ENCODE data around the gene RAB43. TPM values are rescaled to one million over a fixed set of nuclear protein-coding genes. Genes with fewer than 3 reads are reported as not detected.

The RAB43 gene
- polyA plus RNA-seq, 2 of the 4 experiments (the other 2 are of a cell fraction) = 1.6 to 2.9 TPM

- TF ChIP-seq REST (IDR thresholded peaks at IDR 0.05) = no peak
- TF ChIP-seq PHF8 (IDR thresholded peaks at IDR 0.05; ENCODE audit: borderline replicate concordance, low read depth) = no peak
- no peak for TF ChIP-seq ELK1 (IDR thresholded peaks at IDR 0.05; ENCODE audit: low read depth, low read length)
Measured at GRCh38 chr3:129105862-129106261, 15.7 kb downstream of the RAB43 start (continued).

- Histone ChIP-seq H3K4me2 (no peak overlapping the region), H3K4me3 (no peak overlapping the region), H3K27ac (no peak overlapping the region), H3K4me1 (no peaks in the 10 kb centered on the region), H3K9me3 (no peaks in the 10 kb centered on the region)
- POLR2A ChIA-PET = no interaction called here
- FAIRE-seq (no peak), ATAC-seq (no peak), DNase-seq (ENCODE audit: low read depth in 1 of 2, low spot score in 1 of 2) (no peak)
- no peak for TF ChIP-seq HDAC2 (IDR thresholded peaks at IDR 0.05)
- TF ChIP-seq USF2 (IDR thresholded peaks at IDR 0.05) = no peak
- no peak for TF ChIP-seq EHF (CRISPR knock-in tag; IDR thresholded peaks at IDR 0.05)
- TF ChIP-seq TFCP2L1 (CRISPR knock-in tag; IDR thresholded peaks at IDR 0.05) = no peak
- TF ChIP-seq ELK1 (IDR thresholded peaks at IDR 0.05; ENCODE audit: low read depth, low read length) = no peak
- TF ChIP-seq KDM1A (IDR thresholded peaks at IDR 0.05; ENCODE audit: low read depth) = no peak
- TF ChIP-seq HMGXB4 (CRISPR knock-in tag; IDR thresholded peaks at IDR 0.05; ENCODE audit: borderline replicate concordance) = no peak
- TF ChIP-seq NFE2L2 (conservative IDR thresholded peaks at IDR 0.05; ENCODE audit: low read length) = no peak
- TF ChIP-seq CHD4 (IDR thresholded peaks at IDR 0.05; ENCODE audit: borderline replicate concordance) = no peak
- TF ChIP-seq EHMT2 (IDR thresholded peaks at IDR 0.05; ENCODE audit: low read depth) = no peak
- 95% methylated on average over 6 of the region's 6 CpGs for WGBS (ENCODE audit: missing lambda C conversion rate)
- CTCF ChIA-PET = no interaction called here
Measured at GRCh38 chr3:129104498-129105079, 17.0 kb downstream of the RAB43 start.

- WGBS (ENCODE audit: missing lambda C conversion rate) = 89% methylated on average over 6 of the region's 6 CpGs
- POLR2A ChIA-PET = no interaction called here
- no peak for FAIRE-seq
- ATAC-seq = no peak
- Histone ChIP-seq H3K9me3 (no peaks in the 10 kb centered on the region), H3K4me3 (no peak overlapping the region), H3K27ac (no peak overlapping the region), H3K4me1 (no peaks in the 10 kb centered on the region), H3K4me2 (no peak overlapping the region)
- DNase-seq (ENCODE audit: low read depth in 1 of 2, low spot score in 1 of 2) = no peak
- TF ChIP-seq NPAS2 (CRISPR knock-in tag; IDR thresholded peaks at IDR 0.05; ENCODE audit: borderline replicate concordance) = no peak
- no peak for TF ChIP-seq ESRRA (IDR thresholded peaks at IDR 0.05; ENCODE audit: borderline replicate concordance, low read length)
- TF ChIP-seq PHF8 (IDR thresholded peaks at IDR 0.05; ENCODE audit: borderline replicate concordance, low read depth) = no peak
- no peak for TF ChIP-seq MAZ (IDR thresholded peaks at IDR 0.05; ENCODE audit: borderline replicate concordance, low read depth, low read length)
- no peak for TF ChIP-seq FOXS1 (CRISPR knock-in tag; IDR thresholded peaks at IDR 0.05)
- no peak for TF ChIP-seq HMGXB4 (CRISPR knock-in tag; IDR thresholded peaks at IDR 0.05; ENCODE audit: borderline replicate concordance)
- no peak for TF ChIP-seq SREBF2 (IDR thresholded peaks at IDR 0.05)
- TF ChIP-seq HEYL (CRISPR knock-in tag; IDR thresholded peaks at IDR 0.05) = no peak
- no peak for TF ChIP-seq HOXA7 (CRISPR knock-in tag; IDR thresholded peaks at IDR 0.05)
- no peak for TF ChIP-seq MAFK (IDR thresholded peaks at IDR 0.05; ENCODE audit: partially characterized antibody)
- no peak for TF ChIP-seq CHD4 (IDR thresholded peaks at IDR 0.05; ENCODE audit: borderline replicate concordance)
- no peak for TF ChIP-seq CBX2 (IDR thresholded peaks at IDR 0.05; ENCODE audit: borderline replicate concordance, low read depth)
- no peak for TF ChIP-seq NFE2L2 (conservative IDR thresholded peaks at IDR 0.05; ENCODE audit: low read length)
- TF ChIP-seq MYC (IDR thresholded peaks at IDR 0.05; ENCODE audit: borderline replicate concordance, low read length) = no peak
- TF ChIP-seq CEBPB (IDR thresholded peaks at IDR 0.05) = no peak
- no peak for TF ChIP-seq RFX5 (IDR thresholded peaks at IDR 0.05)
- CTCF ChIA-PET = no interaction called here
Measured at GRCh38 chr3:129104051-129104450, 17.6 kb downstream of the RAB43 start.
